OCI-LY3 (cell line): ENCODE results near the gene ZSCAN9.

Source experiments
- H2AFZ ChIP-seq: fragments of 200-600, 300-600 bp; shearing (Covaris generic); 2 replicates; pipeline ENCODE4 v1.6.0; 2014; ENCODE audit warnings: antibody characterized with exemption, low read depth, low read length
- H3K27ac ChIP-seq: fragments of 200-600, 300-600 bp; sonication (generic); 2 replicates; pipeline ENCODE4 v1.5.1; 2014; ENCODE audit warnings: mild to moderate bottlenecking, low read length, moderate library complexity, mixed read lengths
- H3K27me3 ChIP-seq: fragments of 200-600, 300-600 bp; sonication (generic); 2 replicates; pipeline ENCODE4 v1.6.1; 2014; ENCODE audit warnings: low read depth, low read length, mixed read lengths
- H3K36me3 ChIP-seq: fragments of 200-600, 300-600 bp; sonication (generic); replicated peaks from 2 replicates; pipeline ENCODE3; 2014; ENCODE audit warnings: low read depth, low read length, mixed read lengths
- H3K4me1 ChIP-seq: fragments of 300-600, 200-600 bp; sonication (generic); 2 replicates; pipeline ENCODE4 v1.6.1; 2014; ENCODE audit warnings: low read length, mixed read lengths
- H3K4me2 ChIP-seq: fragments of 200-600, 300-600 bp; sonication (generic); 2 replicates; pipeline ENCODE4 v1.6.1; 2014; ENCODE audit warnings: low read length, mixed read lengths
- H3K4me3 ChIP-seq: fragments of 300-600, 200-600 bp; sonication (generic); 2 replicates; pipeline ENCODE4 v1.5.1; 2014; ENCODE audit warnings: antibody characterized with exemption, mild to moderate bottlenecking, low read length, moderate library complexity
- H3K79me2 ChIP-seq: fragments of 300-600, 200-600 bp; shearing (Covaris generic); 2 replicates; pipeline ENCODE4 v1.6.1; 2014; ENCODE audit warnings: mild to moderate bottlenecking, low read length, mixed read lengths
- H3K9ac ChIP-seq: fragments of 300-600, 200-600 bp; shearing (Covaris generic); 2 replicates; pipeline ENCODE4 v1.6.0; 2014; ENCODE audit warnings: mild to moderate bottlenecking, low read length, moderate library complexity
- H3K9me3 ChIP-seq: fragments of 200-600, 300-600 bp; shearing (Covaris generic); 2 replicates; pipeline ENCODE4 v1.6.1; 2014; ENCODE audit warnings: low read length, mixed read lengths; ENCODE audit not compliant: insufficient read depth
- H4K20me1 ChIP-seq: fragments of 200-600, 300-600 bp; sonication (generic); 2 replicates; pipeline ENCODE4 v1.6.1; 2016; ENCODE audit warnings: low read length, mixed read lengths; ENCODE audit not compliant: insufficient read depth
- EZH2phosphoT487 ChIP-seq: fragments of 200-600 bp; shearing (Covaris generic); IDR thresholded peaks from 2 replicates; pipeline ENCODE4 v1.6.1; 2018; ENCODE audit warnings: antibody characterized with exemption, mixed run types, low read depth
- TF ChIP-seq, protein P1 (sequence below): fragments of 200-600, 300-600 bp; sonication (generic); IDR thresholded peaks from 2 replicates; pipeline ENCODE4 v1.5.1; 2014; ENCODE audit warnings: antibody characterized with exemption, low read length, low read depth

The ZSCAN9 gene

DNA sequence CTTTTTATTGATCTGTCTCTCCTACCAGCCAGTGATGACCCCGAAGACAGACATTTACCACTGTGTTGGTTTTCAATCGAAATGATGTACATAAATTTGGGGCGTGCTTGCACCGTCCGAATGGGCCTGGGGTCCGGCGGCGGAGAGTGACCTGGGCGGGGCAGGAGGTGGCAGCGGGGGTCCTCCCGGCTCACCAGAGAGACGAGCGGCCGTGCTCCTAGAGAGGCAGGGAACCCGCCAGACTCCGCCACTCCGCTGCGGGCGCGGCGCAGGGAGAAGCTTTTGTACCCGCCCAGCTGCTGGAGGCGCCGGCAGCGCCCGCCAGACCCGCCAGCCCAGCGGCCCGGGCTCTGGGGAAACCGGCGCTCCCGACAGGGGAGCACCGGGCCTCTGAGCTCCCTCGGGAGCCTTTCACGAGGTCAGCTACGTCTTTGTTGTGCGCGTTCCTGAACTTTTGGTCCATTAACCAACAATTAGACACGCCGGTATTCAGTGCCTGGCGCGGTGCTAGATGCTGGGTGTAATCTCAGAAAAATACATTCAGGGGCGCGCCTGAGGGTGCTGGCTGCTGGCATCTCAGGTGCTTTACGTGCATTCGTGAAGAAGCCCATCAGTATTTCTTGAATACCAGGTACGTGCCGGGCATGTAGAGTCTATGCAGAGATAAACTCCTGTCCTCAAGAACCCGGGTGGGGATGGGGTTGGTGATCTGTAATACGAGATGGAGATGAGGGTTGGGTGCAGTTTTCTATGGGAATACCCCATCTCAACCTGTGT lies 56.4 kb downstream of the ZSCAN9 start, which contains the start of gene PGBD1:
Gene PGBD1, plus strand, starts transcription at position 285 of the 777 bp plus-strand sequence. CDS start 2,242 bp downstream, outside the sequence.
- peak within 1 kb of the TSS; percentile 73 for H3K9ac ChIP-seq
- peaks cover 11% of the 10 kb centered on the region; the same call in 1 of the 2 replicates for H3K4me1 ChIP-seq
- H3K4me3 ChIP-seq = peak within 1 kb of the TSS; percentile 89
- peak within 1 kb of the TSS; percentile 74 for H3K4me2 ChIP-seq
- H3K9me3 ChIP-seq = no peaks in the 10 kb centered on the region
- H3K36me3 ChIP-seq = peaks cover 6% of the 10 kb centered on the region
- no peaks in the 10 kb centered on the region for H3K27me3 ChIP-seq
- TF ChIP-seq, protein P1, sequence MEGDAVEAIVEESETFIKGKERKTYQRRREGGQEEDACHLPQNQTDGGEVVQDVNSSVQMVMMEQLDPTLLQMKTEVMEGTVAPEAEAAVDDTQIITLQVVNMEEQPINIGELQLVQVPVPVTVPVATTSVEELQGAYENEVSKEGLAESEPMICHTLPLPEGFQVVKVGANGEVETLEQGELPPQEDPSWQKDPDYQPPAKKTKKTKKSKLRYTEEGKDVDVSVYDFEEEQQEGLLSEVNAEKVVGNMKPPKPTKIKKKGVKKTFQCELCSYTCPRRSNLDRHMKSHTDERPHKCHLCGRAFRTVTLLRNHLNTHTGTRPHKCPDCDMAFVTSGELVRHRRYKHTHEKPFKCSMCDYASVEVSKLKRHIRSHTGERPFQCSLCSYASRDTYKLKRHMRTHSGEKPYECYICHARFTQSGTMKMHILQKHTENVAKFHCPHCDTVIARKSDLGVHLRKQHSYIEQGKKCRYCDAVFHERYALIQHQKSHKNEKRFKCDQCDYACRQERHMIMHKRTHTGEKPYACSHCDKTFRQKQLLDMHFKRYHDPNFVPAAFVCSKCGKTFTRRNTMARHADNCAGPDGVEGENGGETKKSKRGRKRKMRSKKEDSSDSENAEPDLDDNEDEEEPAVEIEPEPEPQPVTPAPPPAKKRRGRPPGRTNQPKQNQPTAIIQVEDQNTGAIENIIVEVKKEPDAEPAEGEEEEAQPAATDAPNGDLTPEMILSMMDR = no peak
- TF ChIP-seq EZH2phosphoT487 = no peak
- no peak within 1 kb of the TSS for H3K27ac ChIP-seq
- H3K79me2 ChIP-seq = peaks cover 5% of the 10 kb centered on the region; the same call in 1 of the 2 replicates
- peak within 1 kb of the TSS; percentile 90 for H2AFZ ChIP-seq
- no peaks in the 10 kb centered on the region for H4K20me1 ChIP-seq

- Histone ChIP-seq H3K9me3 (no peaks in the 10 kb centered on the region), H3K27me3 (no peaks in the 10 kb centered on the region), H3K27ac (no peak overlapping the region), H3K4me3 (no peak overlapping the region), H2AFZ (no peak overlapping the region), H3K36me3 (no peaks in the 10 kb centered on the region), H3K9ac (no peak overlapping the region), H3K4me2 (no peak overlapping the region), H4K20me1 (no peaks in the 10 kb centered on the region), H3K4me1 (peaks cover 11% of the 10 kb centered on the region; the same call in 1 of the 2 replicates), H3K79me2 (peaks cover 5% of the 10 kb centered on the region; the same call in 1 of the 2 replicates)
- no peak for TF ChIP-seq EZH2phosphoT487
- TF ChIP-seq, protein P1 = no peak
Observed at GRCh38 chr6:28282926-28283325, 57.9 kb downstream of the ZSCAN9 start.
